Measurements from ENCODE around the gene NDUFA11.

NDUFA11 gene

GRCh38 chr19:5905114-5905778, 1.7 kb upstream of the NDUFA11 start:
- no peak for DNase-seq

DNA sequence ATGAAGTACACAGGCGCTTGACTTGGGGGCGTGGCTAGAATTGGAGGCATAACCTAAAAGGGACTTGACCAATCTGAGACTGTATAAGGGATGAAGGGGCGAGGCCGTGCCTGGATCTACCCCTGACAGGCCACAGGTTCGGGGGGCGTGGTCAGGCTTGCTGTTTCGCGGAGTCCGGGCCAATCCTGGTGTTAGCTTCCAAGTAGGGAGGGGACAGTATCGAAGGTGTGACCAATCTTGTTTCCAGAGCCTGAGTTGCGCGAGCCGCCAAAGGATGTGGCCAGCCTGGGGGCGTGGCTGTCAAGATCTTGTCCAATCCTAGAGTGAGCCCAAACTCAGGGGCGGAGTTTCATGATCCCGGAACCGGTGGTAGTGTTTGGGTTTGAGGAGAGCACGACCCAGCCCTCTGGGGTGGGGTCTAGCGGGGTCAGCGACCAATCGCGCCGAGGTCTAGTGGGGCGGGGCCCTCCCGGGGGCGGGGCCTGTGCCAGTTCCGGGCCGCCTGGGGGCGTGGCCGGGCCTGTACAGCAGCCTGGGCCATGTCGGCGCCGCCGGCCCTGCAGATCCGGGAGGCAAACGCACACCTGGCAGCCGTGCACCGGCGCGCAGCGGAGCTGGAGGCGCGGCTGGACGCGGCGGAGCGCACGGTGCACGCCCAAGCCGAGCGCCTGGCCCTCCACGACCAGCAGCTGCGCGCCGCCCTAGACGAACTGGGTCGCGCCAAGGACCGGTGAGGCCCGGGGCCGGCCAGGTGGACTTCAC, 943 bp upstream of the NDUFA11 start, which contains the start of gene VMAC:
VMAC (plus strand) TSS at position 521 of the 762 bp plus-strand sequence; CDS start at position 540, 19 bp downstream.
- peak; percentile 100 for DNase-seq

GRCh38 chr19:5903056-5903623, 450 bp downstream of the NDUFA11 start:
- no peak for DNase-seq

DNA sequence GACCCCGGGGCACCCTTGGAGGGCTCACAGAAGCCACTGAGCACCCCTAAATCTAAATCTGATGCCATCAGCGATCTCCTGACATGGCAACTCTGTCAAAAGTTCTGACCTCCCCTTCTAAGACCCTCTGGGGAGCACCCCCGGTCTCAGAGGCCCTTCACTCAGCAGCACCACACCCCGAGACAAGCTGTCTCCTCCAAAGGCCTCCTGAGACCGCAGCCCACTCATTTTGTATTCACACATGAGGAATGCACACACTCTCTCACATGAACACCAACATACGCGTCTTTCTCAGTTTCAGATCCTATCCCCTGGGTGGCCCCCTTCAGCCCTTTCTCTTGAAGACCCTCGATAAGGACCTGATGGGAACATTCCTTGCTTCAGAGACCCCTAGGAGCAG, 2.6 kb downstream of the NDUFA11 start:
- no peak for DNase-seq

DNA sequence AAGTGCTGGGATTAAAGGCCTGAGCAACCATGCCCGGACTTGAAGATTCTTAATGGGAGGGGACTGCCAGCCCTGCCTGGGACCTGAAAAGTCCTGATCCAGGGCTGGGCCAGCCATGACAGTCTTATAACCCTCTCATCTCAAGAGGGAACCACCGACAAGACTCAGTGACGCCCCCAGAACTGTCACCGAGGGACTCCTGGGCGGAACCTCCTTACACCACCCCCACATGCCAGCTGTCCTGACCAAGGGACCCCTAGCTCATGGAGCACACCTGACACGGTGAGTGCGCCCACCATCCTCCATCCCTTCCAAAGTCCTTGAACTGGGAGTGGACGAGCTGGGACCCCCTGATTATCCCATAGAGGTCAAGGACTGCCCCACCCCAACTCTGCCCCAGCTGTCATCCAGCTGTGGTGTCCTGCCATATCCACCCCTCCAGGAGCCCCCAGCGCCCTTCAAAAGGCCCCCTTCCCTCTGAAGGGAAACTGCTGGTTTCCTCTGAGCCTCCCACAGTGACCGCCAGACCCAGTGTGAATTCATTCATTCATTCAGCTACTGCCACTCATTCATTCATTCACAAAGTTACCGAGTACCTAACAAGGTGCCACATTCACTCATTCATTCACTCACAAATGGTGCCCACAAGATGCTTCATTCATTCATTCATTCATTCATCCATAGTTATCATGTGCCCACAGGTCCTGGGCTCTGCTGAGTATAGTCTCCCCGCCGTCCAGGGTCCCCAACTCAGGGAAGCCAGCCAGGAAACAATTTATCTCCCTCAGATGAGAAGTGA, 3.7 kb downstream of the NDUFA11 start:
- no peak for DNase-seq

DNA sequence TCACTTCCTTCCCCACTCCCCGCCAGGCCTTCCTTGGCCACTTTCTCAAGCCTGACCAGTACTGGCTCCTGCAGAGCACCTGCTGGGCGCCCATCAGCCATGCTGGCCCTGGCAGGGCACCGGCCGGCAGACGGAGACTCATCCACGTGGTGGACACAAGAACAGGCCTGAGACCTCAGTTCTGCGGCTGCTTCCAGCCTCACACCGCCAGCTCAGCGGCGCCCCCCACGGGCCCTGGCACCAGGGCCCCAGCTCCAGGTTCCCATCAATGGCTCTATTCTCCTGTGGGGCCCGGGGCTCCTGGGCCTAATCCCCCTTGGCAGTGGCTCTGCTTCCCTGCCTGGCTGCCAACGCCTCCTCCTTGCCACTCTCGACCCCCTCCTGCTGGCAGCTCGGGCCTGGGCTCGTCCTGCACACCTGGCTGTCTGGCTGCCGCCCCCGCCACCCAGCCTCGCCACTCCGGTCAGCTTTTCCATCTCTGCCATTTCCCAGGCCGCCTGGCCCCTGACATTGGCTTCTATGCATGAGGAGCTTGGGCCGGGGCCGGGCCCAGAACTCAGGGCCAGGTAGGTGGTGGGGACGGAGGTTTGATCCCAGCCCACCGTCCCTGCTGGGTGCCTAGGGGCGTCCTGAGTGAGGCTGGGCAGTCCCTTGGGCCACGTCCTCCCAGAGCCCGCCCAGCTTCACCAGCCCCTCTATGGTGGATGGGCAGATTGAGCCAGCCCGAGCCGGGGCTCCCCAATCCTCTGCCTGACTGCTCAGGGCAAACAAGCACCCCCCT, 6.2 kb downstream of the NDUFA11 start:
- no peak for DNase-seq

GRCh38 chr19:5896365-5897076, 7.1 kb downstream of the NDUFA11 start:
- no peak for DNase-seq

- no peak for DNase-seq
These were observed 7.7 kb downstream of the NDUFA11 start for GRCh38 chr19:5895890-5896289.

DNA sequence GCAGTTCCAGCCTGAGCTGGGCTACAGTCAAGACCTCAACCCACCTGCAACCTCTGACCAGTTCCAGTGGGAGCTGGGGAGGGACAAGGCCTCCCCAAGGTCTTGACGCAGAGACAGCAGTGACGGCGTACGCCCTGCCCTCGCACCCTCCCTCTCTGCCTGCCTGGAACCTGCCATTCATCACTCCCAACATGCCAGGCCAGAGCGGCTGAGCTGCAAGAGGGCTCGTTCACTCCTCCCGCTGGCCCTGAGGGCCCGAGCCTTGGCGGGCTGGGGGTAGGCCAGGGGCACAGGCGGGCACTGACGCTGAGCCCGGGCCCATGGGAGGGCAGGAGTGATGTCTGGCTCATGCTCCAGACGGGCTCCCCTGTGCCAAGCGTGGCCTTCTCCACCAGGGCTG, 8.2 kb downstream of the NDUFA11 start:
- no peak for DNase-seq

DNA sequence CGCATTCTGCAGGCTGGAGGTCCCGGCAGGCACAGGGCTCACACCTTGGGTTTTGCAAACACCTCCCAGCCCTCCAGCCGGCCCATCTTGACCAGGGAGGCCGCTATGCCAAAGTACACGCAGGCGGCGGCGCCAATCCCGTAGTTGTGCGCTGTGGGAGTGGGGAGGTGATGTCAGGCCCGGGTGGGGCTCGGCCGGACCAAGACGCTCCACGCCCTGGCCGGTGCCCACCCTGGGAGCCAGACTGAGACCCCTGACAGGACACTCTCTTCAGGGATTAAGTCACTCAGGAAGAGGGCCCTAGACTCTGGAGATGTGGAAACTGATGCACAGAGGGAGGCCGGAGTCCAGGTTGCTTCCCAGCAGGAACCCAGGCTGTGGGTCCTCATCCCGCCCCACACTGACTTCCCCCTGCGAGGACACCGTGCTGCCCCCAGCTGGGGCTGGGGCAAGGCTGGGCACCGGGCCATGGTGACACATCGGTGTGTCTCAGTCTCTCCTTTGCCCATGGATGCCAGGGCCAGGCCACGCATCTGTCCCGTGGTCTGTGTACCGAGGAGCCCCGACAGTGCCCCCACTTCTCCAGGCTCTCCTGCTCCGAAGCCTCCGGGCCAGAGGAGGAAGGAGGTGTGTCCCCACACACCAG, 8.8 kb downstream of the NDUFA11 start:
- no peak for DNase-seq

- DNase-seq = no peak
These were observed 9.5 kb downstream of the NDUFA11 start for GRCh38 chr19:5893907-5894703.

DNA sequence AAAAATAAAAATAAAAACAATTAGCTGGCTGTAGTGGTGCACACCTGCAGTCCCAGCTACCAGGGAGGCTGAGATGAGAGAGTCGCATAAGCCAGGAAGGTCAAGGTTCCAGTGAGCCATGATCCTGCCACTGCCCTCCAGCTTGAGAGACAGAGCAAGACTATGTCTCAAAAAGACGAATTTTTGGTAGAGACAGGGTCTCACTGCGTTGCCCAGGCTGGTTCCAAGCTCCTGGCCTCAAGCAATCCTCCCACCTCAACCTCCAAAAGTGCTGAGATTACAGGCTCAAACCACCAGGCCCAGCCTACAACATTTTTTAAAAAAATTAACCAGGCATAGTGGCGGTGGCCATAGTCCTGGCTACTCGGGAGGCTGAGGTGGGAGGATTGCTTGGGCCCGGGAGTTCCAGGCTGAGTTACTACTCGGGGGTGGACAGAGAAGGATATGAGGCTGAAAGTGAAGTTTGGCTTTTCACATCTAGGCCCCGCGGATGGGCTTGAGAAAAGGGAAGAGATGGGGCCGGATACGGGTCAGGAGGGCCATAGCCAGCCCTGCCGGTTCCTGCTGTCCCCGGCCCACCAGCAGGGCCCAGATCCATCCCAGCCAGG, 10.2 kb downstream of the NDUFA11 start:
- no peak for DNase-seq

- DNase-seq = no peak
These were observed 10.8 kb downstream of the NDUFA11 start for GRCh38 chr19:5892772-5893275.

DNA sequence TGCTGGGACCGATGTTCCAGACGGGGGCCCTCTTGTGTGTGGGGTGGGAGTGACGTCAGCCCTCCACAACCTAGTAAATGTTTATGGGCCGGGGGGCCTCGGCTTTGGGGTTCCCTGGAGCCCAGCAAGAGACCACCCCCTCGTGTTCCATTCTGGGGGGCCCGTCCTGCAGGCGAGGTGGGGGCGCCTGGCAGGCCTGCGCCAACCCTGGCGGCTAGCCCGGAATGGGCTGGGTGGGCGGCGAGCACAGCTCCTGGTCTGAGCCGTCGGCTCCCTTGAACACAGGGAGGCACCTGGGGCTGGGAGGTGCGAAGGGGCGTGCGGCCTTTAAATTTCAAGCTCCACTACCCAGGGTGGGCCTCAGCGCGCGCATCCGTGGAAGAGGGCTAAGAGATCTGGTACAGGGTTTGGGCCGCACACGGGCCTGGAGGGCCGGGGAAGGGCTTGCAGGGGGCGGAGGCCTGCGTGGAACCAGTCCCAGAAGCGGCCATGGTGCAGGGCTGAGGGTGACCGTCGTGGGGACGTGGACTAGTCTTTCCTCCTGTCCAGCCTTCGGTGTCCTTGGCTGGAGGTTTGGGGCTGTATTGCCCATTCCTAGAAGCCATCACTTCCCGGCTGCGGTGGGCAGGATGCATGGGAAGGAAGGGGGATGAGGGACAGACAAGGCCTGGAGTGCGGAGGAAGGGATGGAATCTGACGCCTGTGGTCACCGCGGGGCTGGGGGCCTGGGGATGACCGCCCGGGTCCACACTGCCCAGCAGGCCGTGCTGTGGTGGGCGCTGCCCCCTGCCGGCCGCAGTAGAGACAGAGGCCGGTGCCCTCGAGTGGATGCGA, 11.4 kb downstream of the NDUFA11 start:
- DNase-seq = peak; percentile 25

DNA sequence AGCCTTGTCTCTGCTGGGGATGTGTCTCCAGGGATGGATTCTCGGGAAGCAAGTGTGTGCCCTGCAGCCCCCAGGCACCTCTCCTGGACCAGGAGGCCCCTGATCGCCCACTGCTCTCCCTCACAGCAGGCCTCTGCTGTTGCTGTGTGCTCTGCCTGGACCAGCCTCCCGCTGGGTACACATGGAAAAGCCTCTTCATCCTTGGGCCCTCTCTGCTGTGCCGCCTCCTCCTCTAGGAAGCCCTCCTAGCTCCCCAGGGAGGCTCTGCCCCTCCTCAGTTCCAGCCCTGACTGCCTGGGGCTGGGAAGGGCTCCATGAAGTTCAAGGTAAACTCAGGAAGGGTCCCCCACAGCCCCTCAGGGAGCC, 12.0 kb downstream of the NDUFA11 start:
- DNase-seq = no peak

DNA sequence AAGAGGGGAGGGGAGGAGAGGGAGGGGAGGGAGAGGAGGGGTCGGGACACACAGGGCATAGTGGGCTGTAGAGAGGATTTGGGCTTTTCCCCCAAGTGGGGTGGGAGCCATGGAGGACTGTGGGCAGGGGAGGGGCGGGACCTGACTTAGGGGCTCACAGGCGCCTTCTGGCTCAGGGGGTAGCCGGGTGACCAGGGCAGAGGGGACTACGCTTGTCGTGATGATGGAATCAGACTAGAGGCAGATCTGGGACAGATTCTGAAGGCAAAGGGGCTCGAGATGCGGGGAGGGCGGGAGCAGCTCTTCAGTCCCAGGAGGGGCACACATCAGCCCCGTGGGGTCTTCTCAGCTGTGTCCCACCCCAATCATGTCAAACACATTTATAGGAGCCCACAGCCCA, 13.5 kb downstream of the NDUFA11 start:
- DNase-seq = no peak

GRCh38 chr19:5889288-5889971, 14.2 kb downstream of the NDUFA11 start:
- DNase-seq = no peak
